ENCODE data around the gene HCN2. TPM values are rescaled to one million over a fixed set of nuclear protein-coding genes. Genes with fewer than 3 reads are reported as not detected.
"Not testable (repeated sequence)": the region's sequence is repeated elsewhere in the genome, so short reads cannot be mapped to it uniquely, and the experiment has no call there.

Gene HCN2
- total RNA-seq, 2 donors from 2014 or later = 1.1 to 3.0 TPM

- no peak overlapping the region for H3K27ac Mint-ChIP-seq
- peaks cover 2% of the 10 kb centered on the region for H3K4me1 Mint-ChIP-seq
- H3K27me3 Mint-ChIP-seq = no peaks in the 10 kb centered on the region
Measured at GRCh38 chr19:584240-585001, 5.3 kb upstream of the HCN2 start.

GRCh38 chr19:585146-585545, 4.5 kb upstream of the HCN2 start:
- not testable (repeated sequence) for H3K27me3 Mint-ChIP-seq, H3K4me1 Mint-ChIP-seq

More at GRCh38 chr19:584240-585001, 5.3 kb upstream of the HCN2 start:
- H3K9me3 ChIP-seq (ENCODE audit: control insufficient read depth, low read length, poor library complexity, severe bottlenecking) = no peaks in the 10 kb centered on the region
- DNase-seq (peak; percentile 56 to 73 (median 63)), ATAC-seq (peak; percentile 71)
- no peak overlapping the region for H3K4me3 Mint-ChIP-seq
- H3K36me3 Mint-ChIP-seq (ENCODE audit: low read depth) = no peaks in the 10 kb centered on the region

GRCh38 chr19:585551-586110, 4.0 kb upstream of the HCN2 start:
- peaks cover 2% of the 10 kb centered on the region for H3K4me1 Mint-ChIP-seq
- no peak overlapping the region for H3K27ac Mint-ChIP-seq
- ATAC-seq (no peak), DNase-seq (no peak)
- H3K36me3 Mint-ChIP-seq (ENCODE audit: low read depth) = no peaks in the 10 kb centered on the region
- H3K9me3 ChIP-seq (ENCODE audit: control insufficient read depth, low read length, poor library complexity, severe bottlenecking) = no peaks in the 10 kb centered on the region
- H3K27me3 Mint-ChIP-seq = no peaks in the 10 kb centered on the region
- no peak overlapping the region for H3K4me3 Mint-ChIP-seq

More at GRCh38 chr19:585146-585545, 4.5 kb upstream of the HCN2 start:
- not testable (repeated sequence) for H3K36me3 Mint-ChIP-seq (ENCODE audit: low read depth); H3K4me3 Mint-ChIP-seq; ATAC-seq; H3K27ac Mint-ChIP-seq; DNase-seq; H3K9me3 ChIP-seq (ENCODE audit: control insufficient read depth, low read length, poor library complexity, severe bottlenecking)

DNA sequence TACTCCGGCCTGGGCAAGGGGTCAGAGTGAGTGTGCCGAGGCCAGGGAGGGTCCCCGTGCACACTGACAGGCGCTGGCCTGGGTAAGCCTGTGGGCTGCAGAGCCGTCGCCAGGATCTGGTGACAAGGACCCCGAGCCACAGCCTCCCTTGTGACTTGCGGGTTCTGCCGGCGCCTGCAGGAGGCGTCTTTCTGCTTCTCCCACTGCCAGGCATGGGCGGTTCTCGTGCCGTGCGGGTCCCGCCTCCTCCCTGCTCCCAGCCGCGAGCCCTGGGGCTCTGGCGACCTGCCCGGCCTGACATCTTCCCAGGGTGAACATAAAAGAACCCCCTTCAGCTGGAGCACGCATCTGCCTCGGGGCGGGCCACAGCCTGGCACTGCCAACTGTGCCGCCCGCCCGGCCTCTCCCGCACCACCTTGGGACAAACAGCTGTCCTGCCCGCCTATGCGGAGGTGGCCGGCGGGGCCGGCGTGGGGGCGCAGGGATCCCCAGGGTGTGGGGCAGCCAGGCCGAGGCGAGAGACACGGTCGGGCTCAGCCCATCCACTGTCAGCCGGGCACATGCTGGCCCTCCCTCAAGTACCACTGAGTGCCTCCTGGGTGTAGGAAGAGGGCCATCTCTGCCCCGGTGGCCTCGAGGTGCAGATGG, 1.5 kb upstream of the HCN2 start:
- no peak overlapping the region for H3K27ac Mint-ChIP-seq

GRCh38 chr19:588741-589692, 664 bp upstream of the HCN2 start:
- H3K9me3 ChIP-seq (ENCODE audit: control insufficient read depth, low read length, poor library complexity, severe bottlenecking) = no peaks in the 10 kb centered on the region
- ATAC-seq = peak; percentile 5
- Mint-ChIP-seq H3K27ac (no peak overlapping the region), H3K27me3 (peaks cover 5% of the 10 kb centered on the region), H3K4me1 (peaks cover 9% of the 10 kb centered on the region), H3K4me3 (peak overlapping the region; percentile 76), H3K36me3 (ENCODE audit: low read depth) (no peaks in the 10 kb centered on the region)
- no peak for DNase-seq

More for the DNA sequence above, 1.5 kb upstream of the HCN2 start:
- H3K9me3 ChIP-seq (ENCODE audit: control insufficient read depth, low read length, poor library complexity, severe bottlenecking) = no peaks in the 10 kb centered on the region
- peaks cover 4% of the 10 kb centered on the region for H3K4me1 Mint-ChIP-seq
- H3K36me3 Mint-ChIP-seq (ENCODE audit: low read depth) = no peaks in the 10 kb centered on the region
- H3K27me3 Mint-ChIP-seq = peaks cover 5% of the 10 kb centered on the region
- peak; percentile 45 to 56 (median 54) for DNase-seq
- peak overlapping the region; percentile 76 for H3K4me3 Mint-ChIP-seq
- peak; percentile 71 for ATAC-seq

GRCh38 chr19:590396-590745, 690 bp downstream of the HCN2 start:
- H3K4me1 Mint-ChIP-seq = peaks cover 9% of the 10 kb centered on the region
- H3K9me3 ChIP-seq (ENCODE audit: control insufficient read depth, low read length, poor library complexity, severe bottlenecking) = no peaks in the 10 kb centered on the region
- peaks cover 5% of the 10 kb centered on the region for H3K27me3 Mint-ChIP-seq
- peak overlapping the region; percentile 49 for H3K4me3 Mint-ChIP-seq
- no peaks in the 10 kb centered on the region for H3K36me3 Mint-ChIP-seq (ENCODE audit: low read depth)
- H3K27ac Mint-ChIP-seq = no peak overlapping the region
- no peak for DNase-seq
- peak; percentile 48 for ATAC-seq

GRCh38 chr19:590750-591098, 1.0 kb downstream of the HCN2 start:
- H3K27ac Mint-ChIP-seq = no peak overlapping the region
- peaks cover 9% of the 10 kb centered on the region for H3K4me1 Mint-ChIP-seq
- ATAC-seq = no peak
- no peak overlapping the region for H3K4me3 Mint-ChIP-seq
- no peaks in the 10 kb centered on the region for H3K9me3 ChIP-seq (ENCODE audit: control insufficient read depth, low read length, poor library complexity, severe bottlenecking)
- H3K36me3 Mint-ChIP-seq (ENCODE audit: low read depth) = no peaks in the 10 kb centered on the region
- DNase-seq = no peak
- H3K27me3 Mint-ChIP-seq = peaks cover 5% of the 10 kb centered on the region

DNA sequence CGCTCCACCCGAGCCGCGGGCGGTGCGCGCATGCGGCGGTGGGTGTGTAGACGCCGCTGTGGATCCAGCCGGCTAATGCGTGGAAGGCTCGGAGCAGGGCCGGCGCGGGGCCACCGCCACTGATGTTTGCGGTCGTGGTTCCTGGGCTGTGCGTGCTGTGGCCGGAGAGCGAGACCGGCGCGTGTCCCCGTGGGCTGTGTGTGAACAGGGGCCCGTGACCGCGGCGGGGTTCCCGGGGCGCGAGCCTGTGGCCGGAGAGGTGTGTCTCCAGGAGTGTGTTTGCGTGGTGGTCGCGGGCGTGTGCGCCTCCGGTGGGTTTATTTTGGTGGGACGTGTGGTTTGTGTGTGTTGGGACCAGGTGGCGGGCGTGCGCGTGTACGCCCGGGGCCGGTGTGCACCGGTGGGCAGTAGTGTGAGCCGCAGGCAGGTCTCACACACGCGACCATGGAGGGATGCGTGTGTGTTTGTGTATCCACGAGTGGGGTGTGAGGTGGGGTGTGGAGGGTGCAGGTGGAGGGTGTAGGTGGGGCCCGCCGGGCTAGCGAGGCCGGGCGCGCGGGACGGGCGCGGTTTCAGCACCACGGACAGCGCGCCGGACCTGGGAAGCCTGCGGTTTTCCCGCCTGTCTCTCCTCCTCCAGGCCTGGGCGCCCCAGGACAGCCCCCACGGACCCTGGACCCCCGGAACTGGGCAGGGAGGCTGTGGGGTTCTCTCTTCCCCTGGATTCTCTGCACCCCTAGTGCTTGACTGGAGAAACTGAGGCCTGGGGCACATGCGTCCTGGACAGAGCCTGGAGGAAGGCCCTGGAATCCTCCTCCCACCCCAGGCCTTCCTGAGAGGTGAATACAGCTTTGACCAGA, 1.6 kb downstream of the HCN2 start:
- Mint-ChIP-seq H3K36me3 (ENCODE audit: low read depth) (no peaks in the 10 kb centered on the region), H3K27ac (no peak overlapping the region), H3K27me3 (peaks cover 5% of the 10 kb centered on the region), H3K4me1 (peaks cover 9% of the 10 kb centered on the region), H3K4me3 (peak overlapping the region; percentile 57)
- no peak for DNase-seq
- no peaks in the 10 kb centered on the region for H3K9me3 ChIP-seq (ENCODE audit: control insufficient read depth, low read length, poor library complexity, severe bottlenecking)
- no peak for ATAC-seq

DNA sequence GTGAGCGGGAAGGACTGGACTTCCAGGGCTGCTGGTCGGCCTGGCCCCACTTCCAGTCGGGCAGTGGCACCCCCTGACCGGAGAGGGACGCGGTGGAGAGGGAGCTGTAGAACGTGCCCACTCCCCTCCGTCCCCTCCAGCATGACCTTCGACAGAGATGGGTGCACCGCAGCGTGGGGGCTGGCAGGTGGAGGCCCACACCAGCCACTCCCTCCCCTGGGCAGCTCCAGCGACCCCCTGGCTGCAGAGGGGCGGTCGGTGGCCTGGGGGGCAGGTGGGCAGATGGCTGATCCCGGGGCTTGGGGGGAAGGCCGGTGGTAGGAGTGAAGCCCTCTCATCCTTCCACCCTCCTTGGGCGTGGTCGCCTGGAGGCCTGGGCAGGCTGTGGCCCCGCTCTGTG, 2.4 kb downstream of the HCN2 start:
- peaks cover 5% of the 10 kb centered on the region for H3K27me3 Mint-ChIP-seq
- no peaks in the 10 kb centered on the region for H3K9me3 ChIP-seq (ENCODE audit: control insufficient read depth, low read length, poor library complexity, severe bottlenecking)
- H3K4me3 Mint-ChIP-seq = no peak overlapping the region
- H3K4me1 Mint-ChIP-seq = peaks cover 9% of the 10 kb centered on the region
- no peaks in the 10 kb centered on the region for H3K36me3 Mint-ChIP-seq (ENCODE audit: low read depth)
- H3K27ac Mint-ChIP-seq = no peak overlapping the region
- no peak for ATAC-seq
- DNase-seq = no peak

GRCh38 chr19:593055-593454, 3.4 kb downstream of the HCN2 start:
- no peak for ATAC-seq
- Mint-ChIP-seq H3K4me3 (no peak overlapping the region), H3K27ac (no peak overlapping the region)

GRCh38 chr19:593505-593904, 3.8 kb downstream of the HCN2 start:
- Mint-ChIP-seq H3K4me1 (peaks cover 9% of the 10 kb centered on the region), H3K36me3 (ENCODE audit: low read depth) (no peaks in the 10 kb centered on the region), H3K4me3 (no peak overlapping the region), H3K27me3 (peaks cover 5% of the 10 kb centered on the region), H3K27ac (no peak overlapping the region)
- H3K9me3 ChIP-seq (ENCODE audit: control insufficient read depth, low read length, poor library complexity, severe bottlenecking) = no peaks in the 10 kb centered on the region
- DNase-seq = no peak
- no peak for ATAC-seq

More at GRCh38 chr19:593055-593454, 3.4 kb downstream of the HCN2 start:
- no peaks in the 10 kb centered on the region for H3K36me3 Mint-ChIP-seq (ENCODE audit: low read depth)
- H3K27me3 Mint-ChIP-seq = peaks cover 5% of the 10 kb centered on the region
- no peak for DNase-seq
- H3K9me3 ChIP-seq (ENCODE audit: control insufficient read depth, low read length, poor library complexity, severe bottlenecking) = no peaks in the 10 kb centered on the region
- peaks cover 9% of the 10 kb centered on the region for H3K4me1 Mint-ChIP-seq

DNA sequence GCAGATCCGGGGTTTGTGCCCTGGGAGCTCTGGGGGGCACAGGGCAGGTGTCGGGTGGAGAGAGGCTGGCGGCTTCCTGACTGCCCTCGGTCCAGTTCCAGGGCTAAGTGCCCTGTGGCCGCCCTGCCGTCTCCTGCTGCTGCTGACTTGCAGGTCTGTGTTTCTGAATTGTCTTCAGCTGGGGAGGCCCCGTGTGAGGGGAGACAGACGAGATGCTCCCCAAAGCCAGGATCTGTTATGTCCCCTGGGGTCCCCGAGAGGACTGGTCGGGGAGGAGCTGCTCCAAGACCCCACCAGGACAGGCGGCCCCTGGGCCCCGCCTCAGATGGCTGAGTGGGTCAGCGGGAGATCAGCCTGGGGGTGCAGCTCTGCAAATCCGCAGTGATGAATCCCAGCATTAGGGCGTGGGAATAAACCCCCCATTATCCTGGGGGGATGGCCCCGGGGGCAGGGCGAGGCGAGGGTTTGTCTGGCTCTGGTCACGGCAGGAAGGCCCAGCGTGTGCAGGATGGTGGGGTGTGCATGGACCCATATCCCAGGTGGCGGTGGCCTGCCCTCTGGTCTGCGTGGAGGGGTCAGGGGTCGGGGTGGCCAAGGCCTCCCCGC, 4.7 kb downstream of the HCN2 start:
- no peak for ATAC-seq
- DNase-seq = no peak
- no peak overlapping the region for H3K4me3 Mint-ChIP-seq
- H3K27ac Mint-ChIP-seq = no peak overlapping the region
- H3K4me1 Mint-ChIP-seq = peaks cover 7% of the 10 kb centered on the region
- H3K36me3 Mint-ChIP-seq (ENCODE audit: low read depth) = no peaks in the 10 kb centered on the region
- no peaks in the 10 kb centered on the region for H3K9me3 ChIP-seq (ENCODE audit: control insufficient read depth, low read length, poor library complexity, severe bottlenecking)
- peaks cover 5% of the 10 kb centered on the region for H3K27me3 Mint-ChIP-seq

Measured in T-helper 17 cell (primary cell).